Vagina (tissue), 2 donors: ENCODE results near the gene SFXN3. TPM values are rescaled to one million over a fixed set of nuclear protein-coding genes. Genes with fewer than 3 reads are reported as not detected.
A peak's percentile ranks its signal among the peaks of the same experiment; 100 is the strongest.

Experiments used
- DNase-seq, 2 donors: peaks; one replicate each; pipeline ENCODE4 v3.0.0-alpha.2; 2017; ENCODE audit errors: extremely low spot score in 2 of 2
- H3K27ac ChIP-seq: fragments of 200-600 bp; sonication (generic); one replicate; pipeline ENCODE4 v1.5.1; 2019
- H3K27me3 ChIP-seq: fragments of 200-600 bp; sonication (generic); one replicate; pipeline ENCODE4 v1.5.1; 2019
- H3K36me3 ChIP-seq, 2 donors: fragments of 200-600 bp; sonication (generic); one replicate each; pipeline ENCODE4 v1.5.1; 2017 to 2019
- H3K4me1 ChIP-seq: fragments of 200-600 bp; sonication (generic); one replicate; pipeline ENCODE4 v1.5.1; 2019
- H3K4me3 ChIP-seq, 2 donors: fragments of 200-600 bp; sonication (generic); 1 replicate in 1 of 2; 2 replicates in 1 of 2; pipeline ENCODE4 v1.5.1; 2016 to 2019
- H3K9me3 ChIP-seq: fragments of 200-600 bp; sonication (generic); one replicate; pipeline ENCODE4 v1.5.1; 2019
- POLR2A ChIP-seq, 2 donors: fragments of 450-650 bp; IDR thresholded peaks; one replicate each; pipeline ENCODE4 v1.6.1; 2017; ENCODE audit warnings: antibody characterized with exemption in 2 of 2, mild to moderate bottlenecking in 2 of 2, moderate library complexity in 2 of 2
- POLR2AphosphoS5 ChIP-seq, 2 donors: sonication (generic); formaldehyde crosslinking; IDR thresholded peaks; one replicate each; pipeline ENCODE4 v1.9.0; 2017; ENCODE audit warnings: antibody characterized with exemption in 2 of 2, mild to moderate bottlenecking in 2 of 2, low read depth in 1 of 2; ENCODE audit not compliant: insufficient read depth in 1 of 2
- intact Hi-C: fragments of 100-400 bp; cut with DNase I; formaldehyde crosslinking; loops from one replicate; pipeline ENCODE4 v1.15.1; 2023
- total RNA-seq: library from RNA; depleted of rRNA; stranded (reverse); fragments of >200 nt; gene quantifications from one replicate; pipeline ENCODE4 v1.2.3, GENCODE V29; 2016
- TF ChIP-seq, protein P1 (sequence below), 3 experiments: fragments of 450-650 bp in 2 of 3; fragments of 200-600 bp in 1 of 3; sonication (generic) in 1 of 3; IDR thresholded peaks; one replicate each; pipeline ENCODE4 v1.5.1; 2017 to 2019; ENCODE audit warnings: antibody characterized with exemption in 3 of 3, mild to moderate bottlenecking in 2 of 3, moderate library complexity in 2 of 3

SFXN3 gene
- total RNA-seq, 1 donor from 2014 or later = 95.0 TPM

DNA sequence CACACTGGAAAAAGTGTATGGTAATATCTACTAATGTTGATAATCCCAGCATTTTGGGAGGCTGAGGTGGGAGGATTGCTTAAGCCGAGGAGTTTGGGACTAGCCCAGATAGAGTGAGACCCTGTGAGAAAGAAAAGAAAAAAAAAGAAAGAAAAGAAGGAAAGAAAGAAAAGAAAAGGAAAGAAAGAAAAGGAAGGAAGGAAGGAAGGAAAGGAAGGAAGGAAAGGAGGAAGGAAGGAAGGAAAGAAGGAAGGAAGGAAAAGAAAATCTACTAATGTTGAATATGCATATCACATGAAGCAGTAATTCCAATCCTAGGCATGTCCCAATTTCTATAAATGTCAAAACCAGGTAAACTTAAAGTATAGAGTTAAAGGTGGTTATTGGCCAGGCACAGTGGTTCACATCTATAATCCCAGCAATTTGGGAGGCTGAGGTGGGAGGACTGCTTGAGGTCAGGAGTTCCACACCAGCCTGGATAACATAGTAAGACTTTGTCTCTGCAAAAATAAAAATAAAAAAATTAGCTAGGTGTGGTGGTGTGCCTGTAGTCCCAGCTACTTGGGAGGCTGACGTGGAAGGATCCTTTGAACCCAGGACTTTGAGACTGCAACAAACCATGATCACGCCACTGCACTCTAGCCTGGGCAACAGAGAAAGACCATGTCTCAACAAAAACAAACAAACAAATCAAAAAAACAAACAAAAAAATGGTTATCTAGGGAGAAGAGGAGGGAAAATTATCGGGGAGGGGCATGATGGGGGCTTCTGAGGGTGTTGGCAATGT, 25.5 kb downstream of the SFXN3 start:
- TF ChIP-seq POLR2A (IDR thresholded peaks at IDR 0.05) (no peak), POLR2AphosphoS5 (IDR thresholded peaks at IDR 0.05; ENCODE audit: insufficient read depth in 1 of 2, low read depth in 1 of 2) (no peak)
- DNase-seq = no peak
- Histone ChIP-seq H3K4me3 (no peak overlapping the region), H3K4me1 (peaks cover 10% of the 10 kb centered on the region), H3K36me3 (no peaks in the 10 kb centered on the region), H3K9me3 (no peaks in the 10 kb centered on the region), H3K27me3 (no peaks in the 10 kb centered on the region), H3K27ac (no peak overlapping the region)
- intact Hi-C loops = no loop called here

- TF ChIP-seq, protein P1, sequence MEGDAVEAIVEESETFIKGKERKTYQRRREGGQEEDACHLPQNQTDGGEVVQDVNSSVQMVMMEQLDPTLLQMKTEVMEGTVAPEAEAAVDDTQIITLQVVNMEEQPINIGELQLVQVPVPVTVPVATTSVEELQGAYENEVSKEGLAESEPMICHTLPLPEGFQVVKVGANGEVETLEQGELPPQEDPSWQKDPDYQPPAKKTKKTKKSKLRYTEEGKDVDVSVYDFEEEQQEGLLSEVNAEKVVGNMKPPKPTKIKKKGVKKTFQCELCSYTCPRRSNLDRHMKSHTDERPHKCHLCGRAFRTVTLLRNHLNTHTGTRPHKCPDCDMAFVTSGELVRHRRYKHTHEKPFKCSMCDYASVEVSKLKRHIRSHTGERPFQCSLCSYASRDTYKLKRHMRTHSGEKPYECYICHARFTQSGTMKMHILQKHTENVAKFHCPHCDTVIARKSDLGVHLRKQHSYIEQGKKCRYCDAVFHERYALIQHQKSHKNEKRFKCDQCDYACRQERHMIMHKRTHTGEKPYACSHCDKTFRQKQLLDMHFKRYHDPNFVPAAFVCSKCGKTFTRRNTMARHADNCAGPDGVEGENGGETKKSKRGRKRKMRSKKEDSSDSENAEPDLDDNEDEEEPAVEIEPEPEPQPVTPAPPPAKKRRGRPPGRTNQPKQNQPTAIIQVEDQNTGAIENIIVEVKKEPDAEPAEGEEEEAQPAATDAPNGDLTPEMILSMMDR (IDR thresholded peaks at IDR 0.05) = peak; percentile 60 to 81 (median 69)
- TF ChIP-seq POLR2AphosphoS5 (IDR thresholded peaks at IDR 0.05; ENCODE audit: insufficient read depth in 1 of 2, low read depth in 1 of 2) = no peak
- no peak for DNase-seq
- intact Hi-C loops = loop anchor here (5.0 kb wide), 1 partner anchor 68 kb away; no protein-coding TSS in a partner anchor
- Histone ChIP-seq H3K4me1 (peaks cover 35% of the 10 kb centered on the region), H3K27ac (peak overlapping the region; percentile 96), H3K4me3 (peak overlapping the region; percentile 68 to 84), H3K9me3 (no peaks in the 10 kb centered on the region), H3K27me3 (no peaks in the 10 kb centered on the region), H3K36me3 (no peaks in the 10 kb centered on the region)
Measured at GRCh38 chr10:101060036-101060950, 29.3 kb downstream of the SFXN3 start.

DNA sequence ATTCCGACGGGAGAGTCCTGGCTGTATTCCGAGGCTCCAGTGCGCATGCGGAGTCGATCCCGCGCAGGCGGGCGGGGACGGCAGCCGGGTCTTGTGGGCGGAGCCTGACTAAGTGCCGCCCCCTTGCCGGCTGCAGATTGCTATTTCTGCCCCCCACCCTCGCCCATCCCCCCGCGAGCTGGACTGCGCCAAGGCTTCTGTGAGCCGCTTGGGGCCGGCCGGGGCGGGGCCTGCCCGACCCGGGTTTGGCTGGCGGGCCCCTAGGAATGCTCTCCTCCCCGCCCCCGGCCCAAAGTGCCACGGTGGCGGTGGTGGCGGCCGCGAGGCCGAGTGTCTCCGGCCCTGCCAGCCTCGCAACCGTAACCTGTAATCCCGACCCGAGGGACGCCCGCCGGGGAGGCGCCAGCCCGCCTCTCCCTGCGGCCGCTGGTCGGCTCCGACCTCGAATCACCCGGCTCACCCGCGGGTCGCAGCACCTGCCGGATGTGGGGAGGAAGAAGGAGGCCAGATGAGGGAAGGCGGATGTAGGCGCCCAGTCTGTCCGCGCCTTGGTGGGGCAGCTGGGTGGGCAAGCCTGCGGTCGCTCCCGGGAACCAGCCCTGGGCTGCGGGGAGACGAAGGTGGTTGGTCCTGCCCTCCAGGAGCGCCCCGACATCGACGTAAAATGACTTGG, 30.1 kb downstream of the SFXN3 start:
- intact Hi-C loops = loop anchor here (5.0 kb wide), 1 partner anchor 69 kb away; no protein-coding TSS in a partner anchor
- H3K36me3 ChIP-seq = no peaks in the 10 kb centered on the region
- peak overlapping the region; percentile 68 to 84 for H3K4me3 ChIP-seq
- TF ChIP-seq POLR2A (IDR thresholded peaks at IDR 0.05) = no peak
- TF ChIP-seq, protein P1 (IDR thresholded peaks at IDR 0.05) = no peak
- TF ChIP-seq POLR2AphosphoS5 (IDR thresholded peaks at IDR 0.05; ENCODE audit: insufficient read depth in 1 of 2, low read depth in 1 of 2) = peak; percentile 77 to 93
- peaks cover 43% of the 10 kb centered on the region for H3K4me1 ChIP-seq
- H3K9me3 ChIP-seq = no peaks in the 10 kb centered on the region
- DNase-seq = no peak
- no peaks in the 10 kb centered on the region for H3K27me3 ChIP-seq
- H3K27ac ChIP-seq = peak overlapping the region; percentile 96

DNA sequence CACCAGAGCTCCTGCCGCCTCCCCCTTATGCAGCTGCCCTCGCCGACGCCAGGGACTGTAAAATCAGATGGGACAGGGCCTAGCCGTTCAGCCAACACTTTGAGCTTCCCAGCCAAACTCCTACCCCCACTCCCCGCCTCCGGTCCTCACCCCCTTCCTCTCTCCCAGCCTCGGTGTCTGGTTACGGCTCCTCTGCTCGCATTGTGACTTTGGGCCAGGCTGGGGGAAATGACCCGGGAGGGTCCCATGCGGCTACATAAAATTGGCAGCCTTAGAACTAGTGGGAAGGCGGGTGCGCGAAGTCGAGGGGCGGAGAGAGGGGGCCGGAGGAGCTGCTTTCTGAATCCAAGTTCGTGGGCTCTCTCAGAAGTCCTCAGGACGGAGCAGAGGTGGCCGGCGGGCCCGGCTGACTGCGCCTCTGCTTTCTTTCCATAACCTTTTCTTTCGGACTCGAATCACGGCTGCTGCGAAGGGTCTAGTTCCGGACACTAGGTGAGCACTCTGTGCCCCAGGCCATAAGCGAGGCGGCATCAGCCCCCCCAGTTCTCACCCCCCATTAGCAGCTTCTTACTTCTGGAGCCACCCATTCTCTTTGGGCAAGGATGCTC, 30.7 kb downstream of the SFXN3 start, which contains the start of gene KAZALD1:
KAZALD1 (plus strand) TSS at position 366 of the 608 bp plus-strand sequence. CDS start 604 bp downstream, outside the sequence.
- DNase-seq = no peak
- no peaks in the 10 kb centered on the region for H3K27me3 ChIP-seq
- H3K9me3 ChIP-seq = no peaks in the 10 kb centered on the region
- H3K36me3 ChIP-seq = no peaks in the 10 kb centered on the region
- peak within 1 kb of the TSS; percentile 96 for H3K27ac ChIP-seq
- H3K4me1 ChIP-seq = peaks cover 48% of the 10 kb centered on the region
- peak within 1 kb of the TSS; percentile 68 to 84 for H3K4me3 ChIP-seq
- intact Hi-C loops = loop anchor here (5.0 kb wide), 1 partner anchor 69 kb away; no protein-coding TSS in a partner anchor
- TF ChIP-seq POLR2A (IDR thresholded peaks at IDR 0.05) (no peak), POLR2AphosphoS5 (IDR thresholded peaks at IDR 0.05; ENCODE audit: insufficient read depth in 1 of 2, low read depth in 1 of 2) (no peak)
- TF ChIP-seq, protein P1 (IDR thresholded peaks at IDR 0.05) = no peak
